IMR-90 (cell line): Measurements from ENCODE around the gene CLDN6. TPM values are rescaled to one million over a fixed set of nuclear protein-coding genes. Genes with fewer than 3 reads are reported as not detected.

ENCODE experiments used
- FOS ChIP-seq: fragments of 150-350 bp; IDR thresholded peaks from 2 replicates; pipeline ENCODE4 v1.6.1; 2016; ENCODE audit warnings: low read depth, low read length
- NFE2L2 ChIP-seq: fragments of 150-350 bp; IDR thresholded peaks from 2 replicates; pipeline ENCODE4 v1.6.1; 2016; ENCODE audit warnings: low read depth, mild to moderate bottlenecking, low read length
- polyA plus RNA-seq, 3 experiments: library from polyadenylated mRNA; depleted of rRNA; stranded (reverse); fragments of >200 nt; gene quantifications; 2 replicates each; pipeline ENCODE4 v1.2.3, GENCODE V29; 2012; ENCODE audit warnings: low replicate concordance in 1 of 3
- total RNA-seq: library from RNA; depleted of rRNA; stranded (reverse); fragments of >200 nt; gene quantifications from 2 replicates; pipeline ENCODE4 v1.2.3, GENCODE V29; 2012
- TF ChIP-seq, protein P1 (sequence below): conservative IDR thresholded peaks from 2 replicates; pipeline ENCODE4 v1.5.1; 2012; ENCODE audit warnings: mild to moderate bottlenecking, low read depth, low read length, improper control_type of control experiment
- TF ChIP-seq, protein P2 (sequence below): fragments of 150-350 bp; IDR thresholded peaks from 2 replicates; pipeline ENCODE4 v1.6.1; 2016; ENCODE audit warnings: low read depth, mild to moderate bottlenecking, low read length, moderate library complexity, borderline replicate concordance

The CLDN6 gene
- total and polyA plus RNA-seq, 2 of the 4 experiments (the other 2 are of a cell fraction), result 0.14 TPM; not detected in 1

DNA sequence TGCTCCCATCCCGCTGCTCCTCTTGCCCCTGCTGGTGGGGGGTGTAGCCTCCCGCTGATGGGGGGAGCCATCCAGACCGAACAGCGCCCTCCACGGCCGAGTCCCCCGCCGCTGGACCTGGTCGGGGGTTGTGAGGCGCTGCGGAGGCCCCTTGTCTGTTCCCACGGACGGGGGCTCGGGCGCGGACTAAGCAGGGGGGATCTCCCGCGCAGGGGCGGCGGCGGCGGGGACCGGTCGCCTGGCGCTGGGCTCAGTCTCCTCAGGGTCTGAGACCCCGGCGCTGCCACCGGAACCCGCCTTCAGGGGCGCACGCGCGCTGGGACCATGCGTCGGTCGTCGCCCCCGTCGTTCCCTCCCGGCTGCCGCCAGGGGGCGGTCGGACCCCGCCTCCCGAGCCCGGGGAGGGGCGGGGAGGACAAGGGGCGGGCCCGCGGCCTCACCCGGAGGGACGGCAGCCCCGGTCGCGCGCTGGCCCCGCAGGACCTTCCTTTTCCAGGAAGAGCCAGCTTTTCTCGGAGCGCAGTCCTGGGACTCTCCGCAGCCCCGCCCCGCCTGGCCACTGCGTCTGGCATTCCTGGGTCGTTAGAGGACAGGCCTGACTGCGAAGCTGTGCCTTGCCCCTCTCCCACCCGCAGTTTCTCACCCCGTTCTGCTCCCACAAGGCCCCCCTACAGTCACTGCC, 41.2 kb upstream of the CLDN6 start (continued):
- TF ChIP-seq, protein P1, sequence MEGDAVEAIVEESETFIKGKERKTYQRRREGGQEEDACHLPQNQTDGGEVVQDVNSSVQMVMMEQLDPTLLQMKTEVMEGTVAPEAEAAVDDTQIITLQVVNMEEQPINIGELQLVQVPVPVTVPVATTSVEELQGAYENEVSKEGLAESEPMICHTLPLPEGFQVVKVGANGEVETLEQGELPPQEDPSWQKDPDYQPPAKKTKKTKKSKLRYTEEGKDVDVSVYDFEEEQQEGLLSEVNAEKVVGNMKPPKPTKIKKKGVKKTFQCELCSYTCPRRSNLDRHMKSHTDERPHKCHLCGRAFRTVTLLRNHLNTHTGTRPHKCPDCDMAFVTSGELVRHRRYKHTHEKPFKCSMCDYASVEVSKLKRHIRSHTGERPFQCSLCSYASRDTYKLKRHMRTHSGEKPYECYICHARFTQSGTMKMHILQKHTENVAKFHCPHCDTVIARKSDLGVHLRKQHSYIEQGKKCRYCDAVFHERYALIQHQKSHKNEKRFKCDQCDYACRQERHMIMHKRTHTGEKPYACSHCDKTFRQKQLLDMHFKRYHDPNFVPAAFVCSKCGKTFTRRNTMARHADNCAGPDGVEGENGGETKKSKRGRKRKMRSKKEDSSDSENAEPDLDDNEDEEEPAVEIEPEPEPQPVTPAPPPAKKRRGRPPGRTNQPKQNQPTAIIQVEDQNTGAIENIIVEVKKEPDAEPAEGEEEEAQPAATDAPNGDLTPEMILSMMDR, result peak; percentile 94
- TF ChIP-seq, protein P2, sequence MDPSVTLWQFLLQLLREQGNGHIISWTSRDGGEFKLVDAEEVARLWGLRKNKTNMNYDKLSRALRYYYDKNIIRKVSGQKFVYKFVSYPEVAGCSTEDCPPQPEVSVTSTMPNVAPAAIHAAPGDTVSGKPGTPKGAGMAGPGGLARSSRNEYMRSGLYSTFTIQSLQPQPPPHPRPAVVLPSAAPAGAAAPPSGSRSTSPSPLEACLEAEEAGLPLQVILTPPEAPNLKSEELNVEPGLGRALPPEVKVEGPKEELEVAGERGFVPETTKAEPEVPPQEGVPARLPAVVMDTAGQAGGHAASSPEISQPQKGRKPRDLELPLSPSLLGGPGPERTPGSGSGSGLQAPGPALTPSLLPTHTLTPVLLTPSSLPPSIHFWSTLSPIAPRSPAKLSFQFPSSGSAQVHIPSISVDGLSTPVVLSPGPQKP, result no peak
- TF ChIP-seq FOS (no peak), NFE2L2 (no peak)
